Measurements from ENCODE around the gene SMARCA4.

The SMARCA4 gene

DNA sequence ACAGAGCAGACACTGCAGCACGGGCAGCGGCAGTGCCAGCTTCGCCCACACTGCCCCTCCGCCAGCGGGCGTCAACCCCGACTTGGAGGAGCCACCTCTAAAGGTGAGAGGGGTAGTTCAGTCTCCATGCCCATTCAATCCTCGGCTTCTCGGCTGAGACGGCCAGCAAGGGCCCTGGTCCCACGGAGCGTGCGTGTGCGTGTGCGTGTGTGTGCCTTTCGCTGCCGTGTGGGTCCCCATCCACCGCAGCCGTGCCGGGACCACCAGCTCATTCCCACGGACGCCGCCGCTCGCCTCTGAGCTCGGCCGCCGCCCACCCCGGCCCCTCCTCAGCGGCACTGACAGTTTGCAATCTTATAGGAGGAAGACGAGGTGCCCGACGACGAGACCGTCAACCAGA lies 72.9 kb downstream of the SMARCA4 start:
- H3K4me3 ChIP-seq (ENCODE audit: low read length, poor library complexity, severe bottlenecking), result no peak overlapping the region
- no peak overlapping the region for H3K4me2 ChIP-seq (ENCODE audit: low read depth, low read length, poor library complexity, severe bottlenecking)
- no peaks in the 10 kb centered on the region for H3K4me1 ChIP-seq (ENCODE audit: insufficient read depth, low read length, poor library complexity, severe bottlenecking)
- no peak overlapping the region for H3K9ac ChIP-seq (ENCODE audit: low read depth, low read length, poor library complexity, severe bottlenecking)
- H3K36me3 ChIP-seq (ENCODE audit: insufficient read depth, low read length), result peaks cover 95% of the 10 kb centered on the region
- no peak overlapping the region for H2AFZ ChIP-seq (ENCODE audit: low read length)
- no peaks in the 10 kb centered on the region for H3K9me2 ChIP-seq (replicated peaks; ENCODE audit: low read depth, low read length)
- no peak for TF ChIP-seq EZH2phosphoT487 (IDR thresholded peaks at IDR 0.05; ENCODE audit: borderline replicate concordance)
- TF ChIP-seq, protein P1, sequence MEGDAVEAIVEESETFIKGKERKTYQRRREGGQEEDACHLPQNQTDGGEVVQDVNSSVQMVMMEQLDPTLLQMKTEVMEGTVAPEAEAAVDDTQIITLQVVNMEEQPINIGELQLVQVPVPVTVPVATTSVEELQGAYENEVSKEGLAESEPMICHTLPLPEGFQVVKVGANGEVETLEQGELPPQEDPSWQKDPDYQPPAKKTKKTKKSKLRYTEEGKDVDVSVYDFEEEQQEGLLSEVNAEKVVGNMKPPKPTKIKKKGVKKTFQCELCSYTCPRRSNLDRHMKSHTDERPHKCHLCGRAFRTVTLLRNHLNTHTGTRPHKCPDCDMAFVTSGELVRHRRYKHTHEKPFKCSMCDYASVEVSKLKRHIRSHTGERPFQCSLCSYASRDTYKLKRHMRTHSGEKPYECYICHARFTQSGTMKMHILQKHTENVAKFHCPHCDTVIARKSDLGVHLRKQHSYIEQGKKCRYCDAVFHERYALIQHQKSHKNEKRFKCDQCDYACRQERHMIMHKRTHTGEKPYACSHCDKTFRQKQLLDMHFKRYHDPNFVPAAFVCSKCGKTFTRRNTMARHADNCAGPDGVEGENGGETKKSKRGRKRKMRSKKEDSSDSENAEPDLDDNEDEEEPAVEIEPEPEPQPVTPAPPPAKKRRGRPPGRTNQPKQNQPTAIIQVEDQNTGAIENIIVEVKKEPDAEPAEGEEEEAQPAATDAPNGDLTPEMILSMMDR (conservative IDR thresholded peaks at IDR 0.05; ENCODE audit: low read length), result no peak
- no peaks in the 10 kb centered on the region for H3F3A ChIP-seq (ENCODE audit: low read depth)
- H3K9me3 ChIP-seq (ENCODE audit: insufficient read depth, low read depth, low read length), result no peaks in the 10 kb centered on the region
- H4K20me1 ChIP-seq (ENCODE audit: insufficient read depth, low read length, poor library complexity, severe bottlenecking), result peaks cover 7% of the 10 kb centered on the region
- H3K27me3 ChIP-seq (ENCODE audit: insufficient read depth, low read length, poor library complexity, severe bottlenecking), result no peaks in the 10 kb centered on the region
- H3K79me2 ChIP-seq (ENCODE audit: insufficient read depth, low read length), result no peaks in the 10 kb centered on the region

DNA sequence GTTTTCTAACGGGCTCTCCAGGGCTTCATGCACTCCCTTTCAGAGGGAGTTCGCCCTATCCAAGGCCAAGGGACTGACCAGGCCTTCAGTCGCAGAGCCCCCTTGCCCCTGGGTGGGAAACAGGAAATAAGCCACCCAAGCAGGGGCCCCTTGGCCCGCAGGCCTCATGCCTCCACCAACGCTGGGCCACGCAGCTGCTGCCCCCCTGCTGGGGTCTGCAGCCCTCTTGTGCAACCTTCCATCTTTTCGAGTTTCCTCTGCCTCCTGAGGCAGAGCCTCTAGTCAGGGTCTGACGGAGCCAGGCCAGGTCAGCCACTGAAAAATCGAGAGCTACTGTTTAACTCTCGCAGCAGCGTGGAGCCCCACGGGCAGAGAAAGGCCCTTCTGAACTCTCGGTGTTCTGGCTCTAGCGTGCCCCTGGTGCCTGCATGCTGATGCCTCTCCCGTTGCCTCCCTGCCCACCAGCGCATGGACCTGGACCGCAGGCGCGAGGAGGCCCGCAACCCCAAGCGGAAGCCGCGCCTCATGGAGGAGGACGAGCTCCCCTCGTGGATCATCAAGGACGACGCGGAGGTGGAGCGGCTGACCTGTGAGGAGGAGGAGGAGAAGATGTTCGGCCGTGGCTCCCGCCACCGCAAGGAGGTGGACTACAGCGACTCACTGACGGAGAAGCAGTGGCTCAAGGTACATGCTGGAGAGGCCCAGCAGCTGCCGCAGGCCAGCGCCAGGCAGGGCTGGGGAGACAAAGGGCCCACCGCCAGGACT lies 73.8 kb downstream of the SMARCA4 start:
- H3K36me3 ChIP-seq (ENCODE audit: insufficient read depth, low read length), result peaks cover 95% of the 10 kb centered on the region
- no peaks in the 10 kb centered on the region for H3F3A ChIP-seq (ENCODE audit: low read depth)
- H3K79me2 ChIP-seq (ENCODE audit: insufficient read depth, low read length), result no peaks in the 10 kb centered on the region
- peaks cover 7% of the 10 kb centered on the region for H4K20me1 ChIP-seq (ENCODE audit: insufficient read depth, low read length, poor library complexity, severe bottlenecking)
- no peaks in the 10 kb centered on the region for H3K4me1 ChIP-seq (ENCODE audit: insufficient read depth, low read length, poor library complexity, severe bottlenecking)
- no peaks in the 10 kb centered on the region for H3K9me3 ChIP-seq (ENCODE audit: insufficient read depth, low read depth, low read length)
- H3K9me2 ChIP-seq (replicated peaks; ENCODE audit: low read depth, low read length), result no peaks in the 10 kb centered on the region
- H3K4me2 ChIP-seq (ENCODE audit: low read depth, low read length, poor library complexity, severe bottlenecking), result no peak overlapping the region
- no peaks in the 10 kb centered on the region for H3K27me3 ChIP-seq (ENCODE audit: insufficient read depth, low read length, poor library complexity, severe bottlenecking)
- H3K9ac ChIP-seq (ENCODE audit: low read depth, low read length, poor library complexity, severe bottlenecking), result no peak overlapping the region
- no peak overlapping the region for H2AFZ ChIP-seq (ENCODE audit: low read length)
- TF ChIP-seq, protein P1 (conservative IDR thresholded peaks at IDR 0.05; ENCODE audit: low read length), result no peak
- TF ChIP-seq EZH2phosphoT487 (IDR thresholded peaks at IDR 0.05; ENCODE audit: borderline replicate concordance), result no peak
- H3K4me3 ChIP-seq (ENCODE audit: low read length, poor library complexity, severe bottlenecking), result no peak overlapping the region

DNA sequence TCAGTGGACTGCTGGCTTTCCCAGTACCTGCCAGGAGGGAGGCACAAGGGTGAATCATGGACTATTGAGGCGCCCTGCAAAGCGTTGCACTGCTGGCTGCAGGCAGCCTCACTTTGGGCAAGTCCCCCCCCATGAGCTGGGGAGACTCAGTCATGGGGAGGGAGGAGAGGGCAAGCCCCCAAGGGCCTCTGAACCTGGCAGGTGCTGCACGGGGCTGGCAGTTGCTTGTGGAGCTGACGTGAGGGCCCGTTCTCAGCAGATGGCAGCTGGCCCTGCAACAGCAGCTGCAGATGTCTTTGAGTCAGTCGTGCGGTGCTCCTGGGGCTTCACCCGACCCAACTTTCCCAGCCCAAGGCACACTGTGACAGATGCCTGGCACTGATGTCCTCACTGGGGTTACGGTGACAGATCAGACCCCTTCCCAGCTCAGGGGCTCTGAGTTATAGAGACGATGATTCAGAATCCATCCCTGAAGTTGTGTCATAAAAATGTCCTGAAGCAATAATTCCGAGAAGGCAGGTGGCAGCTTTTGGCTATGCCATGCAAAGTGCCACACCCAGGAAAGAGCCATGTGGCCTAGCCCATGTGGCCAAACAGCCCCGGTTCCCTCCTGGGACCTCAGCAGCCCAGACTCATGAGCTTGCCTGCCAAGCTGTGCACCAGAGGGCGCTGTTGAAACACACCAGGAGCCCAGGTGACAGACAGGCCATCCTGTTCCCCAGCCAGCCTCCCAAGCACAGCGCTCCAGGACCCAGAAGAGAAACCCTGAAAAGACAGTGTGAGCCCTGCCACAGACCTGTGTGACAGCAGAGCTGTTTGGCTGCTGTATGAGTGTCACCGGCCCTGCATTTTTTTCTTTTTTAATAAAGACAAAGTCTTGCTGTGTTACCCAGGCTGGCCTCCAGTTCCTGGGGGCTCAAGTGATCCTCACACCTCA lies 74.9 kb downstream of the SMARCA4 start:
- Histone ChIP-seq H3K9ac (ENCODE audit: low read depth, low read length, poor library complexity, severe bottlenecking) (no peak overlapping the region), H3K9me2 (replicated peaks; ENCODE audit: low read depth, low read length) (no peaks in the 10 kb centered on the region), H2AFZ (ENCODE audit: low read length) (no peak overlapping the region), H3K9me3 (ENCODE audit: insufficient read depth, low read depth, low read length) (no peaks in the 10 kb centered on the region), H3K4me1 (ENCODE audit: insufficient read depth, low read length, poor library complexity, severe bottlenecking) (no peaks in the 10 kb centered on the region), H3K4me2 (ENCODE audit: low read depth, low read length, poor library complexity, severe bottlenecking) (no peak overlapping the region), H3F3A (ENCODE audit: low read depth) (no peaks in the 10 kb centered on the region), H3K4me3 (ENCODE audit: low read length, poor library complexity, severe bottlenecking) (no peak overlapping the region), H3K36me3 (ENCODE audit: insufficient read depth, low read length) (peaks cover 86% of the 10 kb centered on the region), H4K20me1 (ENCODE audit: insufficient read depth, low read length, poor library complexity, severe bottlenecking) (peaks cover 7% of the 10 kb centered on the region), H3K79me2 (ENCODE audit: insufficient read depth, low read length) (no peaks in the 10 kb centered on the region), H3K27me3 (ENCODE audit: insufficient read depth, low read length, poor library complexity, severe bottlenecking) (no peaks in the 10 kb centered on the region)
- TF ChIP-seq, protein P1 (conservative IDR thresholded peaks at IDR 0.05; ENCODE audit: low read length), result peak; percentile 88
- TF ChIP-seq EZH2phosphoT487 (IDR thresholded peaks at IDR 0.05; ENCODE audit: borderline replicate concordance), result no peak

All from Loucy (cell line).